Choroid plexus epithelial cell (primary cell): ENCODE data around the gene TRIM38.

Experiments
- DNase-seq: peaks from one replicate; pipeline ENCODE4 v3.0.0-alpha.2; 2010; ENCODE audit warnings: low read depth
- H3K4me3 ChIP-seq: 2 replicates; pipeline ENCODE4 v1.5.1; 2011; ENCODE audit warnings: low read depth, mild to moderate bottlenecking, control low read depth, low read length, moderate library complexity
- TF ChIP-seq, protein P1 (sequence below): conservative IDR thresholded peaks from 2 replicates; pipeline ENCODE4 v1.5.1; 2011; ENCODE audit warnings: low read depth, mild to moderate bottlenecking, control low read depth, inconsistent platforms, low read length, moderate library complexity

The TRIM38 gene

DNA sequence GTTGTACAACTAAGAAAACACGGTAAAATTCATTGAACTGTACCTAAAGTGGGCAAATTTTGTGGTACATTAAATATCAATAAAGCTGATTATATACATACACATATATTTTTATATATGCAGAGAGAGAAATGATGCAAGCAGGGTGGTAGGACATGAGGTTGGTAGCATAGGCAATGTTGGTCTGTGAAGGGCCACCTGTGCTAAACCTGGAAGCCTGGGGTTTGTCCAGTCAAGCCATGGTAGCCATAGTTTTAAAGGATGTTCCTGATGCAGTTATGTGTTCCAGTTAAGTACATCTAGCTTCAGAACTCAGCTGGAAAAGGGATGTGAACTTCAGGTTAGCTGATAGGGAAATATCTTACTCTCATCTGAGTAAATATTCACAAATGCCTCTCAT is 60.1 kb downstream of the TRIM38 start:
- no peak for DNase-seq
- TF ChIP-seq, protein P1, sequence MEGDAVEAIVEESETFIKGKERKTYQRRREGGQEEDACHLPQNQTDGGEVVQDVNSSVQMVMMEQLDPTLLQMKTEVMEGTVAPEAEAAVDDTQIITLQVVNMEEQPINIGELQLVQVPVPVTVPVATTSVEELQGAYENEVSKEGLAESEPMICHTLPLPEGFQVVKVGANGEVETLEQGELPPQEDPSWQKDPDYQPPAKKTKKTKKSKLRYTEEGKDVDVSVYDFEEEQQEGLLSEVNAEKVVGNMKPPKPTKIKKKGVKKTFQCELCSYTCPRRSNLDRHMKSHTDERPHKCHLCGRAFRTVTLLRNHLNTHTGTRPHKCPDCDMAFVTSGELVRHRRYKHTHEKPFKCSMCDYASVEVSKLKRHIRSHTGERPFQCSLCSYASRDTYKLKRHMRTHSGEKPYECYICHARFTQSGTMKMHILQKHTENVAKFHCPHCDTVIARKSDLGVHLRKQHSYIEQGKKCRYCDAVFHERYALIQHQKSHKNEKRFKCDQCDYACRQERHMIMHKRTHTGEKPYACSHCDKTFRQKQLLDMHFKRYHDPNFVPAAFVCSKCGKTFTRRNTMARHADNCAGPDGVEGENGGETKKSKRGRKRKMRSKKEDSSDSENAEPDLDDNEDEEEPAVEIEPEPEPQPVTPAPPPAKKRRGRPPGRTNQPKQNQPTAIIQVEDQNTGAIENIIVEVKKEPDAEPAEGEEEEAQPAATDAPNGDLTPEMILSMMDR = no peak
- H3K4me3 ChIP-seq = no peak overlapping the region

DNA sequence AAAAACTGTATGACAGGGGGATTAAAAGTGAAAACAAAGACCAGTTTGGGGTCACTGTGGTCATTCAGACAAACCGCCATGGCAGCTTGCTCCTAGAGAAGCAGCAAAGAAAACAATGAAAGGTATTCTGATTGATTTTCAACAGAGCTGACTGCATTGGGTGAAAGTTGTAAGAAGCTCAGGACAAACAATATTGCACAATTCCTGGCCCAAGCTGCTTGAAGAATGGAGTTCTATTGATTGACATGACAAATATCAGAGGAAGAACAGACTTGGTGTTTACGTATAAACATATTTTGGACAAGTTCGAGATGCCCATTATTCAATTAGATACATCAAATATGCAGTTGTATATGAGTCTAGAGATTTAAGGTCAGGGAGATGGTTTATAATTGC is 62.0 kb downstream of the TRIM38 start:
- no peak for DNase-seq
- no peak overlapping the region for H3K4me3 ChIP-seq
- TF ChIP-seq, protein P1 = no peak

DNA sequence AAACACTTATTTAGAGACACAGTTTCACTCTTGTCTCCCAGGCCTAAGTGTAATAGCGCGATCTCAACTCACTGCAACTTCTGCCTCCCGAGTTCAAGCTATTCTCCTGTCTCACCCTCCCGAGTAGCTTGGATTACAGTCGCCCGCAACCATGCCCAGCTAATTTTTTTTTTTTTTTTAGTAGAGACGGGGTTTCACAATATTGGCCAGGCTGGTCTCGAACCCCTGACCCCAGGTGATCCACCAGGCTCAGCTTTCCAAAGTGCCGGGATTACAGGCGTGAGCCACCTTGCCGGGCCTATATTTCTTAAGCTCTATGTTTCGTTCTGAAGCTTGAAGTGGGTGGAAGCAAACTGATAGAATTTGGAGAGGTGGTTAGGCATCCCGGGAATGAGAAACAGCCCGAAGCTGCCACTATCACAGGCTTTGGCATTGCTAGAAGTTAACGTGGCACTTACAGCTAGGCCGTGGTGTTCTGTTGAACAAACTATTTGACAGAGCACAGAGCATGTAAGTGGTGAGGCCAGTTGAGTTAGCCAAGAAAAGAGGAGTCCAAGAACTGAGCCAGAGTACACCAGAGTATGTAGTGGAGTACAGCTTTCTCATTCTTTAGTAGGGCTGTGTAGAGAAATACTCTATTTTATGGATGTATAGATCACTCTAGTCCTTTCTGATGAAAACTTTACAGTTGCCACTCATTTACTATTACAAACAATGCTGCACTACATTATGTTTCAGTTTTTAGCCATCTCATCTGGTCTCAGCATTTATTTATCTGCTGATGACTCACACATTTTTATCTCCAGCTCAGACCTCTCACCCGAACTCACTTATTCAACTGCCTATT is 62.7 kb downstream of the TRIM38 start:
- no peak overlapping the region for H3K4me3 ChIP-seq
- peak; percentile 87 for DNase-seq

DNA sequence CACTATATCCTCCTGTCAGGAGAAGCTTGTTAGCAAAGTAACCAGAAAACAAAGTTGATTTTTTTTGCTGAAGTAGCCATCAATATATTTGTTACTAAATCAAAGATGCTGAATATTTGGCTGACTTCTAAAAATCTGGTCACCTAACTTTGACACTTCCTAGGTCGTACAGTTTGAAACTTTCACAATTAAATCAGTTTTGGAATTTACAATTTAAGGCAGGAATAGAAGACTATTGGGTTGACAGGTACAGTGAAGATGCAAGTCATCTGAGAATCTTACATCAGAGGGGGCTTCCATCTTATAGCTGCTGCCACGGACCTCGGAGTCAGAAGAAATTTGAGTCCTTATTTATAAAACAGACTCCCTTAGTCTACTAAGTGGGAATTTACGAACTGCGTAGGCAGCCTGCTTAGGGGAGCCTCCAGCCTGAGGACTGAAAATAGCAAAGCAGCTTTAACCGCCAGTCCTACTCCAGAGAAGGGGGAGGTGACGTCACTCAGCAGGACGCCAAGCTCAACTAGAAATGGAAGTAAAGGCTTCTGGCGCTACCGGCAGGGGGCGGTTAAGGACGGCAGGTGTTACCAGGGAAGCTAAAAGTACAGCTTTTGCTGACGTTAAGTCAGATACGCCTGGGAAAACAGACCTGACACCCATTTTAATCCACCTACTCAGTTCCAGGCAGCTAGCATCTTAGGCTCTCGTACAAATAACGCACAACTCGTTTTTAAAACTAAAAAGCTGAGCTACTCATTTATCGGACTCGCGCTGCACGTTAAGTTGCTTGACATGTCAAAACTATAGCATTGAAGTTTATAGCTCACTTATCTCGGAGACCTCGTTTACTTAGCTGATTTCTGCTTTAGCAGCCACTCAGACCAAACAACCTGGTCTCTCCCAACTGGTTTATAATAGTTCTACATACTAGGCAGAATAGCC is 63.6 kb downstream of the TRIM38 start:
- TF ChIP-seq, protein P1 = peak; percentile 97
- H3K4me3 ChIP-seq = peak overlapping the region; percentile 71
- peak; percentile 98 for DNase-seq

More for the DNA sequence above, 62.7 kb downstream of the TRIM38 start:
- TF ChIP-seq, protein P1 = no peak

DNA sequence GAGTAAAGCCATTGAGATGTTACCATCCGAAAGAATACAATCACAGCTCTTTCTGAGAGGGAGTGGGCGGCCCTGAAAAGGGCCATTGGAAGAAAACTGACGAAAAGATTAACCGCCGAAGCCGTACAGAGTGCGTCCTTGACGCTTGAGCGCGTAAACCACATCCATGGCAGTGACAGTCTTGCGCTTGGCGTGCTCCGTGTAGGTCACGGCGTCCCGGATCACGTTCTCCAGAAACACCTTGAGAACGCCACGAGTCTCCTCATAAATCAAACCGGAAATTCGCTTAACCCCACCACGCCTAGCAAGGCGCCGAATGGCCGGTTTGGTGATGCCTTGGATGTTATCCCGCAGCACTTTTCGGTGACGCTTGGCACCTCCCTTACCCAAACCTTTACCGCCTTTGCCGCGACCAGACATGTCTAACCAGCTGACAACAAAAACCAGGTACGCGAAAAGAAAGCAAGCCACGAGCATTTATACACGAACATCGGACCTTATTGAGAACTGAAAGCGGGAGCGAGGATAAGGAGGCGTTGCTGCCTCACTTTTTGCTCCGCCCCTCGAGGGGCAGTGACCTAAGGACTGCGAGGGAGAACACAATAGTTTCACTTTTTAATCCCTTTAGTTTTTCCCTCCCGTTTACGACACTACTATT is 64.4 kb downstream of the TRIM38 start:
- TF ChIP-seq, protein P1 = no peak
- peak overlapping the region; percentile 71 for H3K4me3 ChIP-seq
- DNase-seq = peak; percentile 96

DNA sequence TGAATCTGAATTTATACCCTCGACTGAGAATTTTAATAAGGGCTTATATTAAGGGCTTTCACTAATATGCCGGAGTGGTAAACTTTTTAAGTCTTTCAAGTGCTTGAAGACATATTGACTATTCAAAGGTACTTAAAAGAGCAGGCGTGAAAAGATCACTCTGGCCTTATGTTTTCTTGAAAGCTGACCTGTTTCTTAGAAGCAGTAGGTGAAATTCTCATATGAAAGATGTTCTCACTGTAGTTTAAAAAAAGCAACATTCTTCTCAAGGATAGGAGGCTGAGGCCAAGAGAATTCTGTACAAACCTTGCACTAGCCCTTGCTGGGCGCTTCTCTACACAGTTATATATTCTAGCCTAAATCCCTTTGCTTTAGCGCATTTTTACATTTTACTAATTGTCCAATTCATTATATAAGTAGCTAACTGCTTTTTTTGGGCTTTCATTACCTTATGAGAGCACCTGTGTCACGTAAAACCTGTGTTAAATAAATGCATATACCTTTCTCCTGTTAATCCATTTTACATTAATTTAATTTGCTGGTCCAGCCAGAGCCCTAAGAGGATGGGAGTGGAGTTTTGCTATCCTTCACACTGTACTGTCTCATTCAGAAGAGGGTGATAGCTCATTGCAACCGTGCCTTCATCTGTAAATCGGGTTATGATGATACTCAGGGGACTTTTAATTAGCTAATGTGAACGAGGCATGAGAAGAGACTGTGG is 65.0 kb downstream of the TRIM38 start:
- TF ChIP-seq, protein P1 = no peak
- H3K4me3 ChIP-seq = peak overlapping the region; percentile 71
- no peak for DNase-seq
